NCI-H1092 (cell line): ENCODE data around the gene NELFB.

ENCODE experiments used
- DNase-seq: peaks from one replicate; lab custom pipeline; 2025; lab: John Stamatoyannopoulos, UW

The NELFB gene

GRCh38 chr9:137268538-137269201 is 13.5 kb downstream of the NELFB start:
- no peak for DNase-seq

GRCh38 chr9:137269231-137269772 is 14.2 kb downstream of the NELFB start:
- no peak for DNase-seq

- DNase-seq, result no peak
These were observed 16.0 kb downstream of the NELFB start for GRCh38 chr9:137270929-137271695.

GRCh38 chr9:137271696-137272076 is 16.6 kb downstream of the NELFB start:
- DNase-seq, result no peak

- no peak for DNase-seq
These were observed 17.3 kb downstream of the NELFB start for GRCh38 chr9:137272241-137273094.

- DNase-seq, result no peak
These were observed 18.0 kb downstream of the NELFB start for GRCh38 chr9:137273095-137273490.

- no peak for DNase-seq
These were observed 18.6 kb downstream of the NELFB start for GRCh38 chr9:137273611-137274320.

- no peak for DNase-seq
These were observed 20.1 kb downstream of the NELFB start for GRCh38 chr9:137275203-137275587.

- no peak for DNase-seq
These were observed 20.7 kb downstream of the NELFB start for GRCh38 chr9:137275588-137276472.

GRCh38 chr9:137276473-137277328 is 21.6 kb downstream of the NELFB start:
- DNase-seq, result no peak

- no peak for DNase-seq
These were observed 22.4 kb downstream of the NELFB start, which contains the start of gene TOR4A for GRCh38 chr9:137277329-137278041. Gene TOR4A (plus strand): TSS chr9:137277726. CDS start chr9:137278690, 964 bp downstream.

- no peak for DNase-seq
These were observed 23.1 kb downstream of the NELFB start for GRCh38 chr9:137278061-137278701.

GRCh38 chr9:137278721-137279711 is 23.9 kb downstream of the NELFB start:
- no peak for DNase-seq

- DNase-seq, result no peak
These were observed 24.8 kb downstream of the NELFB start for GRCh38 chr9:137279741-137280473.

GRCh38 chr9:137280474-137281344 is 25.6 kb downstream of the NELFB start:
- DNase-seq, result no peak
